ENCODE data around the gene MECR.

DNA sequence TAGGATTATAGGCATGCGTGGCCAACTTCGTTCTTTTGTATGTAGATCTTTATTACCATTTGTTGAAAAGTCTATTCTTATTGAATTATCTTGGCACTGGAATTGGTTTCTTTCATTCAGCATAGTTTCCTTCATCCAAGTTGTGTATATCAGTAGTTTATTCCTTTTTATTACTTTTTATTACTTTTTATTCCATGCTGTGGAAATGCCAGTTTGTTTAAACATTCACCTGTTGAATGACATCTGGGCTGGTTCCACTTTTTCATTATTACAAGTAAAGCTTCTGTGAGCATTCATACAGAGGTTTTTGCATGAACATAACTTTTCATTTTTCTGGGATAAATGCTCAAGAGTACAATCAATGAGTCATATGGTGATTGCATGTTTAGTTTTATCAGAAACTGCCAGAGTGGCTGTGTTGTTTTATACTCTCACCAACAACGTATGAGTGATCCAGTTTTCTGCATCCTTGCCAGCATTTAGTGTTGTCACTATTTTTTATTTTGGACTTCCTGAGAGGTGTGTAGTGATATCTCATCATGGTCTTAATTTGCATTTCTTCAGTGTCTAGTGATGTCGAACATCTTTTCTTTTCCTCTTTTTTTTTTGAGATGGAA lies 34.1 kb upstream of the MECR start:
- TF ChIP-seq POLR2AphosphoS5 (IDR thresholded peaks at IDR 0.05; ENCODE audit: low read length) (no peak), ATF7 (IDR thresholded peaks at IDR 0.05; ENCODE audit: low read depth) (no peak), POLR2AphosphoS2 (IDR thresholded peaks at IDR 0.05; ENCODE audit: low read depth, low read length) (no peak), SP1 (IDR thresholded peaks at IDR 0.05; ENCODE audit: low read depth, low read length) (no peak), ASH2L (IDR thresholded peaks at IDR 0.05; ENCODE audit: borderline replicate concordance, low read depth) (no peak), ETV6 (conservative IDR thresholded peaks at IDR 0.05 in 1 of 2, IDR thresholded peaks at IDR 0.05 in 1 of 2; ENCODE audit: borderline replicate concordance in 1 of 2, low read depth in 1 of 2) (no peak), CREB1 (IDR thresholded peaks at IDR 0.05; ENCODE audit: low read depth) (no peak), MTA2 (IDR thresholded peaks at IDR 0.05; ENCODE audit: low read depth) (no peak), RBBP5 (conservative IDR thresholded peaks at IDR 0.05) (no peak), EP300 (IDR thresholded peaks at IDR 0.05; ENCODE audit: borderline replicate concordance in 1 of 2, control insufficient read depth in 1 of 2, low read depth in 2 of 2, low read length in 2 of 2) (no peak), CTCF (IDR thresholded peaks at IDR 0.05 in 2 of 3, conservative IDR thresholded peaks at IDR 0.05 in 1 of 3; ENCODE audit: control insufficient read depth in 2 of 3, extremely low read depth in 1 of 3, insufficient read depth in 1 of 3, low read depth in 3 of 3, low read length in 3 of 3) (no peak), RAD21 (IDR thresholded peaks at IDR 0.05; ENCODE audit: insufficient read depth, low read depth, low read length) (no peak), E2F8 (IDR thresholded peaks at IDR 0.05; ENCODE audit: low read depth, partially characterized antibody) (no peak), RFX5 (IDR thresholded peaks at IDR 0.05; ENCODE audit: low read depth, low read length) (no peak)
